ENCODE results near the gene HOXC6. TPM values are rescaled to one million over a fixed set of nuclear protein-coding genes. Genes with fewer than 3 reads are reported as not detected.
A peak's percentile ranks its signal among the peaks of the same experiment; 100 is the strongest.

HOXC6 gene
- total RNA-seq, 2 experiments from 2014 or later: not detected

- Mint-ChIP-seq H3K4me1 (ENCODE audit: low read depth) (peaks cover 30% of the 10 kb centered on the region), H3K9me3 (no peaks in the 10 kb centered on the region), H3K27me3 (peaks cover 68% of the 10 kb centered on the region), H3K4me3 (peak overlapping the region; percentile 73), H3K27ac (peak overlapping the region; percentile 82), H3K36me3 (ENCODE audit: low read depth) (no peaks in the 10 kb centered on the region)
- intact Hi-C loops (cut with micrococcal nuclease): no loop called here
- ChIA-PET POLR2A (no interaction called here), CTCF (interaction anchor here (0.5 to 3.1 kb wide), 11 partner anchors 8 to 309 kb away, joined by 3 to 31 read pairs (median 5); partner anchors contain the start of gene HOXC5)
- ATAC-seq: peak; percentile 7
- DNase-seq: no peak
- TF ChIP-seq, protein P1, sequence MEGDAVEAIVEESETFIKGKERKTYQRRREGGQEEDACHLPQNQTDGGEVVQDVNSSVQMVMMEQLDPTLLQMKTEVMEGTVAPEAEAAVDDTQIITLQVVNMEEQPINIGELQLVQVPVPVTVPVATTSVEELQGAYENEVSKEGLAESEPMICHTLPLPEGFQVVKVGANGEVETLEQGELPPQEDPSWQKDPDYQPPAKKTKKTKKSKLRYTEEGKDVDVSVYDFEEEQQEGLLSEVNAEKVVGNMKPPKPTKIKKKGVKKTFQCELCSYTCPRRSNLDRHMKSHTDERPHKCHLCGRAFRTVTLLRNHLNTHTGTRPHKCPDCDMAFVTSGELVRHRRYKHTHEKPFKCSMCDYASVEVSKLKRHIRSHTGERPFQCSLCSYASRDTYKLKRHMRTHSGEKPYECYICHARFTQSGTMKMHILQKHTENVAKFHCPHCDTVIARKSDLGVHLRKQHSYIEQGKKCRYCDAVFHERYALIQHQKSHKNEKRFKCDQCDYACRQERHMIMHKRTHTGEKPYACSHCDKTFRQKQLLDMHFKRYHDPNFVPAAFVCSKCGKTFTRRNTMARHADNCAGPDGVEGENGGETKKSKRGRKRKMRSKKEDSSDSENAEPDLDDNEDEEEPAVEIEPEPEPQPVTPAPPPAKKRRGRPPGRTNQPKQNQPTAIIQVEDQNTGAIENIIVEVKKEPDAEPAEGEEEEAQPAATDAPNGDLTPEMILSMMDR (IDR thresholded peaks at IDR 0.05): no peak
These were observed 24.3 kb downstream of the HOXC6 start for GRCh38 chr12:54052438-54053002.

GRCh38 chr12:54053003-54053750, 24.9 kb downstream of the HOXC6 start:
- TF ChIP-seq, protein P1 (IDR thresholded peaks at IDR 0.05): no peak
- ChIA-PET POLR2A (interaction anchor here (0.9 kb wide), 1 partner anchor 20 kb away, joined by 3 read pairs; the partner anchor contains the start of gene HOXC5), CTCF (interaction anchor here (0.8 to 3.1 kb wide), 14 partner anchors 9 to 296 kb away, joined by 3 to 31 read pairs (median 5); partner anchors contain the start of gene HOXC5)
- Mint-ChIP-seq H3K4me3 (peak overlapping the region; percentile 73), H3K9me3 (no peaks in the 10 kb centered on the region), H3K27ac (peak overlapping the region; percentile 82), H3K4me1 (ENCODE audit: low read depth) (peaks cover 30% of the 10 kb centered on the region), H3K27me3 (peaks cover 62% of the 10 kb centered on the region), H3K36me3 (ENCODE audit: low read depth) (no peaks in the 10 kb centered on the region)
- intact Hi-C loops (cut with micrococcal nuclease): no loop called here
- DNase-seq: peak; percentile 59
- ATAC-seq: peak; percentile 69

- ChIA-PET CTCF (interaction anchor here (0.9 to 3.1 kb wide), 13 partner anchors 10 to 160 kb away, joined by 3 to 31 read pairs (median 5); partner anchors contain the start of gene HOXC5), POLR2A (interaction anchor here (0.9 kb wide), 1 partner anchor 21 kb away, joined by 3 read pairs; the partner anchor contains the start of gene HOXC5)
- Mint-ChIP-seq H3K4me1 (ENCODE audit: low read depth) (peaks cover 30% of the 10 kb centered on the region), H3K4me3 (peak within 1 kb of the TSS; percentile 73), H3K27ac (peak within 1 kb of the TSS; percentile 82), H3K9me3 (no peaks in the 10 kb centered on the region), H3K36me3 (ENCODE audit: low read depth) (no peaks in the 10 kb centered on the region), H3K27me3 (peaks cover 62% of the 10 kb centered on the region)
- ATAC-seq: peak; percentile 72
- DNase-seq: peak; percentile 48
- intact Hi-C loops (cut with micrococcal nuclease): no loop called here
- TF ChIP-seq, protein P1 (IDR thresholded peaks at IDR 0.05): no peak
These were observed 25.8 kb downstream of the HOXC6 start, which contains the start of gene HOXC4 for GRCh38 chr12:54053751-54054741. Gene HOXC4, plus strand, starts transcription at chr12:54053835. Its CDS starts 88 bp downstream, at chr12:54053923.

GRCh38 chr12:54054742-54055194, 26.5 kb downstream of the HOXC6 start:
- DNase-seq (no peak), ATAC-seq (no peak)
- no peak overlapping the region for H3K27ac Mint-ChIP-seq
- peaks cover 30% of the 10 kb centered on the region for H3K4me1 Mint-ChIP-seq (ENCODE audit: low read depth)
- H3K9me3 Mint-ChIP-seq: no peaks in the 10 kb centered on the region
- peak overlapping the region; percentile 73 for H3K4me3 Mint-ChIP-seq
- H3K36me3 Mint-ChIP-seq (ENCODE audit: low read depth): no peaks in the 10 kb centered on the region
- ChIA-PET POLR2A (no interaction called here), CTCF (interaction anchor here (1.1 to 3.1 kb wide), 5 partner anchors 14 to 37 kb away, joined by 3 to 31 read pairs (median 4); partner anchors contain the start of gene HOXC5)
- TF ChIP-seq, protein P1 (IDR thresholded peaks at IDR 0.05): no peak
- peaks cover 60% of the 10 kb centered on the region for H3K27me3 Mint-ChIP-seq
- intact Hi-C loops (cut with micrococcal nuclease): no loop called here
